NB4 (cell line): Measurements from ENCODE around the gene ARL13B.
"Not testable (repeated sequence)": the region's sequence is repeated elsewhere in the genome, so short reads cannot be mapped to it uniquely, and the experiment has no call there.

Experiments
- DNase-seq: peaks from one replicate; pipeline ENCODE4 v3.0.0; 2010; ENCODE audit warnings: low read depth
- H3K4me3 ChIP-seq: one replicate; pipeline ENCODE4 v1.5.1; 2011; ENCODE audit warnings: mild to moderate bottlenecking, low read depth, low read length, moderate library complexity
- CTCF ChIP-seq: IDR thresholded peaks from one replicate; pipeline ENCODE4 v1.5.1; 2012; ENCODE audit warnings: low read depth, low read length
- MAX ChIP-seq: IDR thresholded peaks from 2 replicates; pipeline ENCODE4 v1.6.1; 2011; ENCODE audit warnings: low read depth, low read length
- MYC ChIP-seq: IDR thresholded peaks from 2 replicates; pipeline ENCODE4 v1.6.1; 2011; ENCODE audit warnings: low read depth, low read length
- POLR2A ChIP-seq: IDR thresholded peaks from 2 replicates; pipeline ENCODE4 v1.6.1; 2011; ENCODE audit warnings: mild to moderate bottlenecking; ENCODE audit not compliant: insufficient read length; ENCODE audit errors: extremely low read depth

ARL13B gene

GRCh38 chr3:93961026-93961425, 18.9 kb upstream of the ARL13B start:
- DNase-seq = no peak
- no peak for TF ChIP-seq POLR2A
- no peak for TF ChIP-seq MYC
- TF ChIP-seq MAX = no peak
- no peak for TF ChIP-seq CTCF
- H3K4me3 ChIP-seq = no peak overlapping the region

GRCh38 chr3:93961489-93961888, 18.5 kb upstream of the ARL13B start:
- TF ChIP-seq POLR2A = no peak
- TF ChIP-seq MAX = no peak
- TF ChIP-seq CTCF = no peak
- DNase-seq = no peak
- H3K4me3 ChIP-seq = no peak overlapping the region

GRCh38 chr3:93962798-93963197, 17.2 kb upstream of the ARL13B start:
- TF ChIP-seq MYC (no peak), POLR2A (no peak), MAX (no peak), CTCF (no peak)
- no peak for DNase-seq
- H3K4me3 ChIP-seq = no peak overlapping the region

GRCh38 chr3:93965106-93965505, 14.8 kb upstream of the ARL13B start:
- DNase-seq, H3K4me3 ChIP-seq: not testable (repeated sequence)

GRCh38 chr3:93969443-93969842, 10.5 kb upstream of the ARL13B start:
- TF ChIP-seq POLR2A (no peak), MYC (no peak), MAX (no peak), CTCF (no peak)
- no peak for DNase-seq
- H3K4me3 ChIP-seq = no peak overlapping the region

- H3K4me3 ChIP-seq = no peak overlapping the region
- TF ChIP-seq POLR2A (no peak), MYC (no peak), MAX (no peak), CTCF (no peak)
- no peak for DNase-seq
Observed at GRCh38 chr3:93969997-93970396, 10.0 kb upstream of the ARL13B start.
